HCT116 (cell line): ENCODE results near the gene SAMD10. TPM values are rescaled to one million over a fixed set of nuclear protein-coding genes. Genes with fewer than 3 reads are reported as not detected.

Experiments
- ATAC-seq: fragments of 200-7000 bp; cut with Tn5 transposase; 2 replicates; pipeline ENCODE4 v1.9.1; 2020; ENCODE audit warnings: mild to moderate bottlenecking, moderate library complexity
- BruUV-seq: library from RNA; stranded (reverse); fragments of 400-500 nt; replicated peaks from 2 replicates; lab custom pipeline; 2021; lab: Mats Ljungman, UMichigan
- CTCF ChIA-PET: fragments of 300-600 bp; sonication (Branson Sonifier 250); formaldehyde crosslinking; loops from one replicate; lab custom pipeline; 2021; ENCODE audit warnings: antibody characterized with exemption; lab: Charles Lee
- POLR2A ChIA-PET: fragments of 300-600, 350-600 bp; sonication (Branson Sonifier 250); formaldehyde crosslinking; loops from one replicate; lab custom pipeline; 2021; ENCODE audit warnings: antibody characterized with exemption; lab: Charles Lee
- RAD21 ChIA-PET, 2 experiments: fragments of 300-600 bp; sonication (Branson Sonifier 250); formaldehyde crosslinking; loops; one replicate each; lab custom pipeline; 2023; ENCODE audit warnings: low total read pairs in 2 of 2; ENCODE audit not compliant: uncharacterized antibody in 2 of 2, unreplicated experiment in 2 of 2, low non-redundant PET in 1 of 2; lab: Charles Lee
- DNase-seq: peaks from one replicate; pipeline ENCODE4 v3.0.0-alpha.2; 2010; ENCODE audit warnings: low read depth, low spot score
- H2AFZ ChIP-seq: fragments of 200-600 bp; shearing (Covaris generic), sonication (generic); 2 replicates; pipeline ENCODE4 v1.6.1; 2017; ENCODE audit warnings: low read depth, mixed run types, mixed read lengths, antibody characterized with exemption, low read length; ENCODE audit not compliant: poor library complexity, severe bottlenecking
- H3K27ac ChIP-seq: 2 replicates; pipeline ENCODE4 v1.5.1; 2012; ENCODE audit warnings: low read depth, low read length
- H3K27me3 ChIP-seq: fragments of 200-600 bp; sonication (generic); 2 replicates; pipeline ENCODE4 v1.6.1; 2016; ENCODE audit warnings: mixed run types, low read length, mixed read lengths; ENCODE audit not compliant: insufficient read depth
- H3K36me3 ChIP-seq, 2 experiments: fragments of 200-500 bp in 1 of 2; fragments of 200-600 bp in 1 of 2; sonication (Bioruptor generic) in 1 of 2; sonication (generic) in 1 of 2; 2 replicates each; pipeline versions ENCODE4 v1.5.1 to v1.6.1; 2014 to 2016; ENCODE audit warnings: low read length in 2 of 2, inconsistent platforms in 1 of 2, mixed read lengths in 1 of 2, mixed run types in 1 of 2; ENCODE audit not compliant: insufficient read depth in 2 of 2, control insufficient read depth in 1 of 2
- H3K4me1 ChIP-seq, 2 experiments: fragments of 200-600 bp in 1 of 2; sonication (generic) in 1 of 2; 2 replicates each; pipeline versions ENCODE4 v1.5.1 to v1.6.1; 2012 to 2017; ENCODE audit warnings: low read length in 2 of 2, inconsistent platforms in 1 of 2, mild to moderate bottlenecking in 1 of 2, mixed read lengths in 1 of 2, mixed run types in 1 of 2, moderate library complexity in 1 of 2; ENCODE audit not compliant: insufficient read depth in 2 of 2, control insufficient read depth in 1 of 2
- H3K4me2 ChIP-seq: fragments of 200-600 bp; sonication (generic); 2 replicates; pipeline ENCODE4 v1.6.1; 2017; ENCODE audit warnings: mixed run types, low read length, mixed read lengths
- H3K4me3 ChIP-seq, 2 experiments: fragments of 200-600 bp in 1 of 2; sonication (generic) in 1 of 2; replicated peaks in 1 of 2; 2 replicates each; pipeline ENCODE4 v1.5.1; 2011 to 2016; ENCODE audit warnings: low read length in 2 of 2, control low read depth in 1 of 2, low read depth in 1 of 2, mild to moderate bottlenecking in 1 of 2, mixed read lengths in 1 of 2, mixed run types in 1 of 2
- H3K79me2 ChIP-seq: fragments of 200-600 bp; sonication (generic); 2 replicates; pipeline ENCODE4 v1.6.1; 2017; ENCODE audit warnings: mild to moderate bottlenecking, mixed run types, low read length, moderate library complexity, mixed read lengths; ENCODE audit not compliant: insufficient read depth
- H3K9ac ChIP-seq: fragments of 200-600 bp; sonication (generic); 2 replicates; pipeline ENCODE4 v1.6.1; 2016; ENCODE audit warnings: low read length, mixed read lengths
- H3K9me2 ChIP-seq: fragments of 200-600 bp; sonication (generic), shearing (Covaris generic); 2 replicates; pipeline ENCODE4 v1.6.1; 2017; ENCODE audit warnings: mixed run types, mild to moderate bottlenecking, moderate library complexity; ENCODE audit not compliant: insufficient read depth
- H3K9me3 ChIP-seq, 2 experiments: fragments of 200-500 bp in 1 of 2; fragments of 200-600 bp in 1 of 2; sonication (Bioruptor generic) in 1 of 2; sonication (generic) in 1 of 2; 2 replicates each; pipeline ENCODE4 v1.6.1; 2014 to 2017; ENCODE audit warnings: low read length in 2 of 2, mixed read lengths in 2 of 2, inconsistent platforms in 1 of 2, low read depth in 1 of 2, mild to moderate bottlenecking in 1 of 2, mixed run types in 1 of 2, moderate library complexity in 1 of 2; ENCODE audit not compliant: control insufficient read depth in 1 of 2, insufficient read depth in 1 of 2
- H4K20me1 ChIP-seq: fragments of 200-600 bp; sonication (generic), shearing (Covaris generic); 2 replicates; pipeline ENCODE4 v1.6.1; 2017; ENCODE audit warnings: mixed run types, mild to moderate bottlenecking, moderate library complexity; ENCODE audit not compliant: insufficient read depth
- CTCF ChIP-seq, 3 experiments: fragments of 200-600 bp in 1 of 3; sonication (generic) in 1 of 3; IDR thresholded peaks in 2 of 3; conservative IDR thresholded peaks in 1 of 3; 2 replicates each; pipeline ENCODE4 v1.5.1; 2012 to 2017; ENCODE audit warnings: low read depth in 2 of 3, low read length in 2 of 3, antibody characterized with exemption in 1 of 3, borderline replicate concordance in 1 of 3, control low read depth in 1 of 3, mild to moderate bottlenecking in 1 of 3, mixed read lengths in 1 of 3, mixed run types in 1 of 3, moderate library complexity in 1 of 3; ENCODE audit not compliant: insufficient read depth in 1 of 3
- ELF1 ChIP-seq: IDR thresholded peaks from 2 replicates; pipeline ENCODE4 v1.6.1; 2012; ENCODE audit warnings: low read depth, borderline replicate concordance
- EZH2 ChIP-seq: fragments of 200-600 bp; sonication (generic); IDR thresholded peaks from 2 replicates; pipeline ENCODE4 v1.6.1; 2017; ENCODE audit warnings: antibody characterized with exemption, mixed run types
- MAX ChIP-seq: IDR thresholded peaks from 2 replicates; pipeline ENCODE4 v1.6.1; 2012
- REST ChIP-seq: IDR thresholded peaks from 2 replicates; pipeline ENCODE4 v1.6.1; 2012; ENCODE audit warnings: low read depth
- TCF7L2 ChIP-seq: IDR thresholded peaks from 2 replicates; pipeline ENCODE4 v1.7.0; 2011; ENCODE audit warnings: borderline replicate concordance, inconsistent platforms; ENCODE audit not compliant: insufficient read depth, insufficient read length; ENCODE audit errors: extremely low read depth
- YY1 ChIP-seq: IDR thresholded peaks from 2 replicates; pipeline ENCODE4 v1.6.1; 2011; ENCODE audit warnings: low read length, low read depth, moderate library complexity, mild to moderate bottlenecking; ENCODE audit not compliant: insufficient replicate concordance; ENCODE audit errors: extremely low read depth
- ZFX ChIP-seq: fragments of 450-650 bp; IDR thresholded peaks from 2 replicates; pipeline ENCODE4 v1.6.1; 2017
- intact Hi-C: fragments of 100-400 bp; cut with micrococcal nuclease; formaldehyde crosslinking; loops from 2 replicates; pipeline ENCODE4 v1.10.0; 2022
- total RNA-seq: library from RNA; stranded (reverse); gene quantifications from one replicate; pipeline ENCODE4 v1.2.1, GENCODE V29; 2021; ENCODE audit not compliant: unreplicated experiment

Gene SAMD10
- total RNA-seq, 1 experiment from 2014 or later, result 4.2 TPM

GRCh38 chr20:64000906-64001305 lies 21.5 kb upstream of the SAMD10 start:
- Histone ChIP-seq H2AFZ (no peak overlapping the region), H3K9ac (no peak overlapping the region), H3K4me1 (no peaks in the 10 kb centered on the region), H4K20me1 (no peaks in the 10 kb centered on the region), H3K4me3 (no peak overlapping the region), H3K4me2 (no peak overlapping the region), H3K9me2 (no peaks in the 10 kb centered on the region), H3K27me3 (no peaks in the 10 kb centered on the region), H3K27ac (no peak overlapping the region), H3K79me2 (peaks cover 27% of the 10 kb centered on the region; the same call in 1 of the 2 replicates), H3K9me3 (no peaks in the 10 kb centered on the region), H3K36me3 (peaks cover 30 to 43% of the 10 kb centered on the region in 2 experiments)
- DNase-seq (no peak), ATAC-seq (no peak)
- BruUV-seq, result no TSS peak
- POLR2A ChIA-PET, result no interaction called here
- no peak for TF ChIP-seq TCF7L2
- no peak for TF ChIP-seq EZH2
- no peak for TF ChIP-seq CTCF (IDR thresholded peaks at IDR 0.05 in 2 of 3, conservative IDR thresholded peaks at IDR 0.05 in 1 of 3; ENCODE audit: borderline replicate concordance in 1 of 3, insufficient read depth in 1 of 3, low read depth in 2 of 3, low read length in 2 of 3)
- TF ChIP-seq YY1, result no peak
- TF ChIP-seq MAX, result no peak
- no peak for TF ChIP-seq ELF1
- TF ChIP-seq REST, result no peak
- TF ChIP-seq ZFX, result no peak
- intact Hi-C loops, result no loop called here
- RAD21 ChIA-PET, result no interaction called here
- CTCF ChIA-PET, result no interaction called here
